ENCODE results near the gene LTBP1. TPM values are rescaled to one million over a fixed set of nuclear protein-coding genes. Genes with fewer than 3 reads are reported as not detected.
"Not testable (repeated sequence)": the region's sequence is repeated elsewhere in the genome, so short reads cannot be mapped to it uniquely, and the experiment has no call there.

The LTBP1 gene
- polyA plus RNA-seq, 3 donors from 2014 or later, result 0.58 to 2.0 TPM; not detected in 1

- DNase-seq, result no peak
- H3K4me3 Mint-ChIP-seq, result no peak overlapping the region
- H3K4me1 Mint-ChIP-seq, result peaks cover 0 to 5% of the 10 kb centered on the region in 2 donors
- H3K36me3 Mint-ChIP-seq, result no peaks in the 10 kb centered on the region
- H3K9me3 Mint-ChIP-seq, result no peaks in the 10 kb centered on the region
- H3K27ac Mint-ChIP-seq, result no peak overlapping the region
- peaks cover 0 to 5% (median 2%) of the 10 kb centered on the region in 3 donors for H3K27me3 Mint-ChIP-seq (ENCODE audit: low read depth in 3 of 3)
Measured at GRCh38 chr2:33344230-33344629, 397.5 kb downstream of the LTBP1 start.

- no peak overlapping the region for H3K27ac Mint-ChIP-seq
Measured at GRCh38 chr2:33347856-33348255, 401.1 kb downstream of the LTBP1 start.

GRCh38 chr2:33350632-33351031 is 403.9 kb downstream of the LTBP1 start:
- no peak for DNase-seq
- Mint-ChIP-seq H3K36me3 (peaks cover 0 to 3% (median 2%) of the 10 kb centered on the region in 3 donors), H3K27ac (no peak overlapping the region), H3K27me3 (ENCODE audit: low read depth in 3 of 3) (peaks cover 0 to 4% (median 2%) of the 10 kb centered on the region in 3 donors), H3K4me3 (no peak overlapping the region), H3K4me1 (no peaks in the 10 kb centered on the region), H3K9me3 (peaks cover 2 to 4% (median 3%) of the 10 kb centered on the region in 6 donors)

More at GRCh38 chr2:33347856-33348255, 401.1 kb downstream of the LTBP1 start:
- no peaks in the 10 kb centered on the region for H3K36me3 Mint-ChIP-seq
- DNase-seq, result no peak
- peaks cover 0 to 5% of the 10 kb centered on the region in 2 donors for H3K4me1 Mint-ChIP-seq
- H3K9me3 Mint-ChIP-seq, result no peaks in the 10 kb centered on the region
- H3K4me3 Mint-ChIP-seq, result no peak overlapping the region
- H3K27me3 Mint-ChIP-seq (ENCODE audit: low read depth in 3 of 3), result peaks cover 0 to 2% (median 0%) of the 10 kb centered on the region in 3 donors

GRCh38 chr2:33351781-33352180 is 405.0 kb downstream of the LTBP1 start:
- Mint-ChIP-seq H3K27me3 (ENCODE audit: low read depth in 3 of 3) (peaks cover 0 to 4% (median 2%) of the 10 kb centered on the region in 3 donors), H3K27ac (no peak overlapping the region), H3K4me1 (no peaks in the 10 kb centered on the region), H3K36me3 (peaks cover 0 to 7% (median 6%) of the 10 kb centered on the region in 3 donors), H3K9me3 (peaks cover 7 to 14% (median 12%) of the 10 kb centered on the region in 6 donors), H3K4me3 (no peak overlapping the region)
- no peak for DNase-seq

- H3K9me3 Mint-ChIP-seq, result peaks cover 7 to 17% (median 14%) of the 10 kb centered on the region in 6 donors
- H3K27me3 Mint-ChIP-seq (ENCODE audit: low read depth in 3 of 3), result peaks cover 0 to 4% (median 2%) of the 10 kb centered on the region in 3 donors
- no peak for DNase-seq
- H3K4me3 Mint-ChIP-seq, result no peak overlapping the region
- H3K4me1 Mint-ChIP-seq, result no peaks in the 10 kb centered on the region
- no peak overlapping the region for H3K27ac Mint-ChIP-seq
- peaks cover 0 to 7% (median 6%) of the 10 kb centered on the region in 3 donors for H3K36me3 Mint-ChIP-seq
Measured at GRCh38 chr2:33354981-33355380, 408.2 kb downstream of the LTBP1 start.

- DNase-seq, result no peak
- Mint-ChIP-seq H3K4me3 (no peak overlapping the region), H3K4me1 (no peaks in the 10 kb centered on the region), H3K27me3 (ENCODE audit: low read depth in 3 of 3) (peaks cover 0 to 4% (median 0%) of the 10 kb centered on the region in 3 donors), H3K9me3 (peaks cover 7 to 17% (median 14%) of the 10 kb centered on the region in 6 donors), H3K36me3 (peaks cover 0 to 7% (median 6%) of the 10 kb centered on the region in 3 donors), H3K27ac (no peak overlapping the region)
Measured at GRCh38 chr2:33358878-33359277, 412.1 kb downstream of the LTBP1 start.

- Mint-ChIP-seq H3K27ac (no peak overlapping the region), H3K27me3 (ENCODE audit: low read depth in 3 of 3) (no peaks in the 10 kb centered on the region), H3K9me3 (no peaks in the 10 kb centered on the region), H3K4me1 (no peaks in the 10 kb centered on the region), H3K36me3 (no peaks in the 10 kb centered on the region), H3K4me3 (no peak overlapping the region)
- DNase-seq, result no peak
Measured at GRCh38 chr2:33363325-33364298, 416.9 kb downstream of the LTBP1 start.

- Mint-ChIP-seq H3K27ac (no peak overlapping the region), H3K9me3 (no peaks in the 10 kb centered on the region), H3K27me3 (ENCODE audit: low read depth in 3 of 3) (no peaks in the 10 kb centered on the region)
Measured at GRCh38 chr2:33365264-33365970, 418.7 kb downstream of the LTBP1 start.

GRCh38 chr2:33366473-33366872 is 419.7 kb downstream of the LTBP1 start:
- no peaks in the 10 kb centered on the region for H3K36me3 Mint-ChIP-seq

More at GRCh38 chr2:33365264-33365970, 418.7 kb downstream of the LTBP1 start:
- DNase-seq, result no peak
- H3K36me3 Mint-ChIP-seq, result no peaks in the 10 kb centered on the region
- H3K4me1 Mint-ChIP-seq, result no peaks in the 10 kb centered on the region
- H3K4me3 Mint-ChIP-seq, result no peak overlapping the region

GRCh38 chr2:33368524-33368923 is 421.8 kb downstream of the LTBP1 start:
- not testable (repeated sequence) for H3K4me3 Mint-ChIP-seq; H3K27ac Mint-ChIP-seq; H3K4me1 Mint-ChIP-seq; H3K9me3 Mint-ChIP-seq; H3K36me3 Mint-ChIP-seq; H3K27me3 Mint-ChIP-seq (ENCODE audit: low read depth in 3 of 3); DNase-seq

More at GRCh38 chr2:33366473-33366872, 419.7 kb downstream of the LTBP1 start:
- Mint-ChIP-seq H3K27me3 (ENCODE audit: low read depth in 3 of 3) (no peaks in the 10 kb centered on the region), H3K9me3 (no peaks in the 10 kb centered on the region), H3K4me3 (no peak overlapping the region), H3K27ac (no peak overlapping the region), H3K4me1 (no peaks in the 10 kb centered on the region)
- no peak for DNase-seq

GRCh38 chr2:33369191-33369590 is 422.4 kb downstream of the LTBP1 start:
- H3K36me3 Mint-ChIP-seq, result no peaks in the 10 kb centered on the region

GRCh38 chr2:33370636-33371265 is 424.0 kb downstream of the LTBP1 start:
- no peaks in the 10 kb centered on the region for H3K4me1 Mint-ChIP-seq
- no peaks in the 10 kb centered on the region for H3K27me3 Mint-ChIP-seq (ENCODE audit: low read depth in 3 of 3)
- H3K4me3 Mint-ChIP-seq, result no peak overlapping the region
- no peaks in the 10 kb centered on the region for H3K9me3 Mint-ChIP-seq
- H3K27ac Mint-ChIP-seq, result no peak overlapping the region
- DNase-seq, result no peak
- H3K36me3 Mint-ChIP-seq, result no peaks in the 10 kb centered on the region

More at GRCh38 chr2:33369191-33369590, 422.4 kb downstream of the LTBP1 start:
- H3K4me3 Mint-ChIP-seq, result no peak overlapping the region
- no peak for DNase-seq
- H3K27me3 Mint-ChIP-seq (ENCODE audit: low read depth in 3 of 3), result no peaks in the 10 kb centered on the region
- no peak overlapping the region for H3K27ac Mint-ChIP-seq
- no peaks in the 10 kb centered on the region for H3K9me3 Mint-ChIP-seq
- H3K4me1 Mint-ChIP-seq, result no peaks in the 10 kb centered on the region

GRCh38 chr2:33371304-33372090 is 424.7 kb downstream of the LTBP1 start:
- DNase-seq, result no peak
- Mint-ChIP-seq H3K4me1 (no peaks in the 10 kb centered on the region), H3K9me3 (no peaks in the 10 kb centered on the region), H3K4me3 (no peak overlapping the region), H3K36me3 (no peaks in the 10 kb centered on the region), H3K27ac (no peak overlapping the region), H3K27me3 (ENCODE audit: low read depth in 3 of 3) (no peaks in the 10 kb centered on the region)

All from immature natural killer cell (primary cell).